Stimulated activated CD4-positive, alpha-beta T cell treated with anti-CD3 and anti-CD28 coated beads, TNF-alpha, amount 100 ng/mL, for 24 hours (primary cell): ENCODE measurements around the gene GMPR2.
A peak's percentile ranks its signal among the peaks of the same experiment; 100 is the strongest.

Experiments
- DNase-seq, 3 experiments: peaks; one replicate each; pipeline ENCODE4 v3.0.0-alpha.2; 2020; ENCODE audit warnings: low read depth in 3 of 3

Gene GMPR2

GRCh38 chr14:24232645-24233537, at the start of gene GMPR2:
Gene GMPR2 (plus strand): TSS chr14:24232929. CDS start chr14:24233254, 325 bp downstream.
- DNase-seq, result no peak

- no peak for DNase-seq
Measured at GRCh38 chr14:24183014-24183481, 49.7 kb upstream of the GMPR2 start.

- DNase-seq, result no peak
Measured at GRCh38 chr14:24184104-24184970, 48.4 kb upstream of the GMPR2 start.

- DNase-seq, result no peak
Measured at GRCh38 chr14:24185026-24185425, 47.7 kb upstream of the GMPR2 start.

GRCh38 chr14:24185741-24186140, 47.0 kb upstream of the GMPR2 start:
- no peak for DNase-seq

GRCh38 chr14:24186831-24187538, 45.7 kb upstream of the GMPR2 start:
- DNase-seq, result no peak

- no peak for DNase-seq
Measured at GRCh38 chr14:24187539-24187915, 45.2 kb upstream of the GMPR2 start.

GRCh38 chr14:24188251-24189058, 44.3 kb upstream of the GMPR2 start, which contains the start of gene IPO4:
Gene IPO4 (minus strand): TSS chr14:24188816. CDS start chr14:24188787, 29 bp downstream.
- DNase-seq, result peak; percentile 90 to 95 (median 94)

- DNase-seq, result no peak
Measured at GRCh38 chr14:24189059-24189375, 43.7 kb upstream of the GMPR2 start.

GRCh38 chr14:24189460-24189859, 43.3 kb upstream of the GMPR2 start:
- DNase-seq, result no peak

- no peak for DNase-seq
Measured at GRCh38 chr14:24190416-24190815, 42.3 kb upstream of the GMPR2 start.

- DNase-seq, result no peak
Measured at GRCh38 chr14:24192933-24193332, 39.8 kb upstream of the GMPR2 start.

- no peak for DNase-seq
Measured at GRCh38 chr14:24194186-24194872, 38.4 kb upstream of the GMPR2 start.

GRCh38 chr14:24194873-24195185, 37.9 kb upstream of the GMPR2 start:
- no peak for DNase-seq

- peak; percentile 70 to 85 (median 76) for DNase-seq
Measured at GRCh38 chr14:24195186-24196070, 37.3 kb upstream of the GMPR2 start, which contains the start of gene TM9SF1. Gene TM9SF1 (minus strand): TSS chr14:24195441. CDS start chr14:24195019, 422 bp downstream.

GRCh38 chr14:24196071-24197055, 36.4 kb upstream of the GMPR2 start:
- no peak for DNase-seq

- DNase-seq, result no peak
Measured at GRCh38 chr14:24197056-24197450, 35.7 kb upstream of the GMPR2 start.

GRCh38 chr14:24198814-24199524, 33.8 kb upstream of the GMPR2 start:
- DNase-seq, result no peak
